ENCODE data around the gene LTA.

DNA sequence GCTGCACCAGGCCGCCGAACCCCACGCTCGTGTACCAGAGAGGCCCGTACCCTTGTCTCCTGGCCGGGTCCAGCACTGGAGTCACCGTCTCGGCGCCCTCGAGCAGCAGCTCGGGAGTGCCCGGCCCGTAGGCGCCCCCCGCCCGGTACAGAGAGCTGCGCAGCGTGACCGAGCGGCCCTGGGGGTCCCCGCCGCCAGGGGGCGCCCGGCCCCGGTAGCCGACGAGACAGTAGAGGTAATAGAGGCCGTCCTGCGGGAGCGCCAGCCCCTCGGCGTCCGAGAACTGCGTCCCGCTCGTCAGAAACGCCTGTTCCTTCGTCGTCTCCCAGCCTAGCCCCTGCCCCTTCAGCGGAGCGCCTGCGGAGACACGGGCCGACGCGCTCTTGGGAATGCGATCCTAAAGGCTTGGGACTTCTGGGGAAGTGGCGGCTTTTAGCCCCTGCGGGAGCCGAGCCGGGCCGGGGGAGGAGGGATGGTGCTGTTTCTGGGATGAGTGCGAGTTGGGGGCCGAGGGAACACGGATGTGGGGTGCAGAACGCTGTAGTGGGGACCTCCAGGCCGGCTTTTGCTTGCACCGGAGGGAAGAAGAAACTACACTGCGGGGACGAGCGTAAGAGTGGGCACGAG lies 8.8 kb downstream of the LTA start:
- no peak for TF ChIP-seq GATA3 (IDR thresholded peaks at IDR 0.05; ENCODE audit: low read depth, low read length)
- TF ChIP-seq GATA2 (IDR thresholded peaks at IDR 0.05; ENCODE audit: low read depth, low read length): no peak
